GM12878 (cell line): ENCODE results near the gene CADM2. TPM values are rescaled to one million over a fixed set of nuclear protein-coding genes. Genes with fewer than 3 reads are reported as not detected.

Source experiments
- ATAC-seq: fragments of 200-7000 bp; cut with Tn5 transposase; 3 replicates; pipeline ENCODE4 v1.9.1; 2020; ENCODE audit warnings: mild to moderate bottlenecking, moderate library complexity
- BruUV-seq: library from RNA; stranded (reverse); fragments of 400-500 nt; replicated peaks from 2 replicates; lab custom pipeline; 2021; lab: Mats Ljungman, UMichigan
- CTCF ChIA-PET: fragments of 300-600 bp; sonication (Branson Sonifier 250); formaldehyde crosslinking; extraction: SDS; loops from one replicate; lab custom pipeline; 2021; ENCODE audit warnings: inconsistent platforms; lab: Yijun Ruan, JAX
- POLR2A ChIA-PET: fragments of 350-600 bp; formaldehyde crosslinking; extraction: SDS; loops from one replicate; lab custom pipeline; 2021; ENCODE audit warnings: inconsistent platforms; lab: Charles Lee
- RAD21 ChIA-PET: fragments of 300-600 bp; sonication (Branson Sonifier 250); formaldehyde crosslinking; loops from one replicate; lab custom pipeline; 2023; ENCODE audit warnings: antibody characterized with exemption; ENCODE audit not compliant: unreplicated experiment; lab: Charles Lee
- SMC1A ChIA-PET: fragments of 300-600 bp; sonication (Branson Sonifier 250); formaldehyde crosslinking; loops from one replicate; lab custom pipeline; 2023; ENCODE audit not compliant: unreplicated experiment, uncharacterized antibody; lab: Charles Lee
- DNase-seq: peaks from one replicate; pipeline ENCODE4 v3.0.0-alpha.2; 2011; ENCODE audit warnings: low read depth, low spot score
- FAIRE-seq: peaks from 3 replicates; lab custom pipeline; 2011; peaks lifted over from hg19 to GRCh38; lab: Jason Lieb, UNC
- H2AFZ ChIP-seq: 2 replicates; pipeline ENCODE4 v1.6.0; 2011; ENCODE audit warnings: low read depth, low read length, control low read depth; ENCODE audit not compliant: control insufficient read depth
- H3K27ac ChIP-seq: 2 replicates; pipeline ENCODE4 v1.5.1; 2011; ENCODE audit warnings: control low read depth; ENCODE audit not compliant: control insufficient read depth, insufficient read depth
- H3K27me3 ChIP-seq, 2 experiments: replicated peaks in 1 of 2; 2 replicates each; pipeline versions ENCODE4 v1.6.0 to v1.6.1; 2011; ENCODE audit warnings: low read length in 1 of 2; ENCODE audit not compliant: control insufficient read depth in 2 of 2, insufficient read depth in 2 of 2
- H3K36me3 ChIP-seq, 2 experiments: 2 replicates each; pipeline ENCODE4 v1.5.1; 2011; ENCODE audit warnings: low read length in 1 of 2; ENCODE audit not compliant: control insufficient read depth in 2 of 2, insufficient read depth in 2 of 2
- H3K4me1 ChIP-seq: 2 replicates; pipeline ENCODE4 v1.6.1; 2011; ENCODE audit warnings: mild to moderate bottlenecking, low read length, moderate library complexity, mixed read lengths; ENCODE audit not compliant: control insufficient read depth, insufficient read depth
- H3K4me2 ChIP-seq: 2 replicates; pipeline ENCODE4 v1.6.0; 2011; ENCODE audit warnings: control low read depth; ENCODE audit not compliant: control insufficient read depth, insufficient read depth
- H3K4me3 ChIP-seq: fragments of 200-600 bp; sonication (generic); 2 replicates; pipeline ENCODE4 v1.5.1; 2016
- H3K79me2 ChIP-seq: 2 replicates; pipeline ENCODE4 v1.6.0; 2011; ENCODE audit warnings: low read length; ENCODE audit not compliant: control insufficient read depth, insufficient read depth
- H3K9ac ChIP-seq: 2 replicates; pipeline ENCODE4 v1.8.0; 2011; ENCODE audit warnings: low read length, control low read depth, mixed read lengths; ENCODE audit not compliant: control insufficient read depth, insufficient read depth
- H3K9me3 ChIP-seq: replicated peaks from 3 replicates; pipeline ENCODE4 v1.5.1; 2011; ENCODE audit warnings: mild to moderate bottlenecking, low read length; ENCODE audit not compliant: control insufficient read depth, insufficient read depth
- H4K20me1 ChIP-seq: 2 replicates; pipeline ENCODE4 v1.6.0; 2011; ENCODE audit not compliant: control insufficient read depth, insufficient read depth
- CHD1 ChIP-seq: IDR thresholded peaks from 2 replicates; pipeline ENCODE4 v1.6.1; 2012; ENCODE audit warnings: low read depth, low read length, improper control_type of control experiment
- EZH2 ChIP-seq: IDR thresholded peaks from 2 replicates; pipeline ENCODE4 v1.6.1; 2012; ENCODE audit warnings: low read depth, mild to moderate bottlenecking, control low read depth, inconsistent platforms, low read length, borderline replicate concordance; ENCODE audit not compliant: control insufficient read depth
- HDAC6 ChIP-seq: fragments of 200-600 bp; sonication (generic); IDR thresholded peaks from one replicate; pipeline ENCODE4 v1.8.0; 2017; ENCODE audit warnings: antibody characterized with exemption; ENCODE audit not compliant: unreplicated experiment
- JUNB ChIP-seq: IDR thresholded peaks from 2 replicates; pipeline ENCODE4 v1.6.1; 2016; ENCODE audit warnings: antibody characterized with exemption, mild to moderate bottlenecking
- KAT2A ChIP-seq: conservative IDR thresholded peaks from 2 replicates; pipeline ENCODE4 v1.6.1; 2011; ENCODE audit warnings: low read depth, low read length; ENCODE audit not compliant: control insufficient read depth
- RCOR1 ChIP-seq: conservative IDR thresholded peaks from 2 replicates; pipeline ENCODE4 v1.6.1; 2012; ENCODE audit warnings: low read depth, low read length, improper control_type of control experiment
- SIX5 ChIP-seq: IDR thresholded peaks from 2 replicates; pipeline ENCODE4 v1.6.1; 2011; ENCODE audit warnings: mild to moderate bottlenecking, low read depth, low read length, moderate library complexity; ENCODE audit not compliant: severe bottlenecking
- SMC3 ChIP-seq: IDR thresholded peaks from 2 replicates; pipeline ENCODE4 v1.6.1; 2011; ENCODE audit warnings: low read length, improper control_type of control experiment, borderline replicate concordance
- TCF3 ChIP-seq: IDR thresholded peaks from 2 replicates; pipeline ENCODE4 v1.6.1; 2012; ENCODE audit warnings: low read depth, mild to moderate bottlenecking, low read length, borderline replicate concordance; ENCODE audit not compliant: insufficient read depth
- WGBS: methylation state at CpG from one replicate; pipeline ENCODE4 v1.1.6; 2016; ENCODE audit warnings: low lambda C conversion rate; ENCODE audit not compliant: insufficient replicate concordance, insufficient coverage; ENCODE audit errors: missing lambda C conversion rate; 5-methylcytosine and 5-hydroxymethylcytosine counted together
- in situ Hi-C: fragments of 300-500 bp; cut with MboI; formaldehyde crosslinking; loops from 9 replicates; pipeline ENCODE4 v1.14.3; 2018; ENCODE audit warnings: mixed read lengths
- intact Hi-C: fragments of 100-400 bp; cut with micrococcal nuclease; formaldehyde crosslinking; loops from one replicate; pipeline ENCODE4 v1.14.2; 2022; ENCODE audit not compliant: unreplicated experiment
- polyA plus RNA-seq, 11 experiments: library from polyadenylated mRNA; depleted of rRNA in 4 of 11; unstranded in 6 of 11; stranded (reverse) in 5 of 11; fragments of >200 nt; fragmentation: Nextera tagmentation in 4 of 11; fragmentation: Illumina TruSeq in 1 of 11; extraction: Ambion mirVana in 4 of 11; extraction: Trizol in 1 of 11; gene quantifications; 1 replicate in 1 of 11; 2 replicates in 10 of 11; pipeline versions ENCODE4 v1.2.1 to v1.2.3, GENCODE V29; 2011 to 2016; ENCODE audit warnings: inconsistent platforms in 2 of 11, missing spikeins in 2 of 11, low read depth in 1 of 11
- total RNA-seq, 4 experiments: library from RNA; depleted of rRNA in 3 of 4; stranded (reverse); fragments of >200 nt in 3 of 4; fragmentation: Illumina TruSeq in 1 of 4; extraction: Trizol in 1 of 4; gene quantifications; 2 replicates each; pipeline versions ENCODE4 v1.2.1 to v1.2.3, GENCODE V29; 2013 to 2021
- TF ChIP-seq, protein P1 (sequence below): fragments of 450-650 bp; IDR thresholded peaks from 2 replicates; pipeline ENCODE4 v1.6.1; 2018; ENCODE audit warnings: borderline replicate concordance, mild to moderate bottlenecking; ENCODE audit not compliant: partially characterized antibody
- TF ChIP-seq, protein P2 (sequence below), 3 experiments: IDR thresholded peaks in 2 of 3; conservative IDR thresholded peaks in 1 of 3; 2 replicates each; pipeline ENCODE4 v1.5.1; 2011; ENCODE audit warnings: low read depth in 3 of 3, low read length in 3 of 3, mild to moderate bottlenecking in 3 of 3, control low read depth in 2 of 3, moderate library complexity in 2 of 3, inconsistent platforms in 1 of 3, mixed read lengths in 1 of 3; ENCODE audit not compliant: control insufficient read depth in 2 of 3, insufficient read depth in 1 of 3; ENCODE audit errors: extremely low read depth in 1 of 3
- TF ChIP-seq, protein P3 (sequence below): IDR thresholded peaks from 2 replicates; pipeline ENCODE4 v1.6.1; 2012; ENCODE audit warnings: low read length, inconsistent platforms
- TF ChIP-seq, protein P4 (sequence below): fragments of 450-650 bp; formaldehyde crosslinking; IDR thresholded peaks from 2 replicates; pipeline ENCODE4 v1.4.0; 2022; ENCODE audit warnings: mild to moderate bottlenecking, moderate library complexity
- TF ChIP-seq, protein P5 (sequence below): IDR thresholded peaks from 2 replicates; pipeline ENCODE4 v1.6.1; 2011; ENCODE audit warnings: mild to moderate bottlenecking, low read depth, low read length, moderate library complexity; ENCODE audit not compliant: insufficient replicate concordance

CADM2 gene
- total and polyA plus RNA-seq, 10 of the 15 experiments (the other 5 are each of a cell fraction or from before 2014, with no cell fraction given) = 0.13 TPM; not detected in 9

DNA sequence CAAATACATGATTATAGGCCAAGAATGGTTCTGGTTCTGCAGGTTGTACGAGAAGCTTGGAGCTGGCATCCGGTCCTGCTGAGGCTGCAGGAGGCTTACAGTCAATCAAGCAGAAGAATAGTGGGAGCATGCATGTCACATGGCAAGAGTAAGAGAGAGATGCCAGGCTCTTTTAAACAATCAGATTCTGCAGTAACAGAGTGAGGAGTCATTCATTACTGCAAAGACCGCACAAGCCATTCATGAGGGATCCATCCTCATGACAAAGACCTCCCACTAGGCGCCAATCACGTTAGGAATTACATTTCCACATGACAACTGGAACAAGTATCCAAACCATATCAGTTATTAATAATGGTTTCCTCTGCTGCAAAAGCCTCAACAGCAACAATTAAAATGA is 536.8 kb downstream of the CADM2 start:
- Histone ChIP-seq H3K27ac (no peak overlapping the region), H3K9me3 (no peaks in the 10 kb centered on the region), H3K9ac (no peak overlapping the region), H3K27me3 (no peaks in the 10 kb centered on the region), H2AFZ (no peak overlapping the region), H3K79me2 (no peaks in the 10 kb centered on the region), H4K20me1 (no peaks in the 10 kb centered on the region), H3K36me3 (no peaks in the 10 kb centered on the region), H3K4me2 (no peak overlapping the region), H3K4me1 (no peaks in the 10 kb centered on the region), H3K4me3 (no peak overlapping the region)
- ATAC-seq (no peak), FAIRE-seq (no peak), DNase-seq (no peak)
- 48% methylated on average over 5 of the region's 5 CpGs for WGBS
- BruUV-seq = no TSS peak
- in situ Hi-C loops = no loop called here
- RAD21 ChIA-PET = no interaction called here
- CTCF ChIA-PET = no interaction called here
- POLR2A ChIA-PET = no interaction called here
- intact Hi-C loops = no loop called here
- SMC1A ChIA-PET = no interaction called here
- TF ChIP-seq, protein P1, sequence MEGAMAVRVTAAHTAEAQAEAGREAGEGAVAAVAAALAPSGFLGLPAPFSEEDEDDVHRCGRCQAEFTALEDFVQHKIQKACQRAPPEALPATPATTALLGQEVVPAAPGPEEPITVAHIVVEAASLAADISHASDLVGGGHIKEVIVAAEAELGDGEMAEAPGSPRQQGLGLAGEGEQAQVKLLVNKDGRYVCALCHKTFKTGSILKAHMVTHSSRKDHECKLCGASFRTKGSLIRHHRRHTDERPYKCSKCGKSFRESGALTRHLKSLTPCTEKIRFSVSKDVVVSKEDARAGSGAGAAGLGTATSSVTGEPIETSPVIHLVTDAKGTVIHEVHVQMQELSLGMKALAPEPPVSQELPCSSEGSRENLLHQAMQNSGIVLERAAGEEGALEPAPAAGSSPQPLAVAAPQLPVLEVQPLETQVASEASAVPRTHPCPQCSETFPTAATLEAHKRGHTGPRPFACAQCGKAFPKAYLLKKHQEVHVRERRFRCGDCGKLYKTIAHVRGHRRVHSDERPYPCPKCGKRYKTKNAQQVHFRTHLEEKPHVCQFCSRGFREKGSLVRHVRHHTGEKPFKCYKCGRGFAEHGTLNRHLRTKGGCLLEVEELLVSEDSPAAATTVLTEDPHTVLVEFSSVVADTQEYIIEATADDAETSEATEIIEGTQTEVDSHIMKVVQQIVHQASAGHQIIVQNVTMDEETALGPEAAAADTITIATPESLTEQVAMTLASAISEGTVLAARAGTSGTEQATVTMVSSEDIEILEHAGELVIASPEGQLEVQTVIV = no peak
- TF ChIP-seq SIX5 = no peak
- TF ChIP-seq TCF3 = no peak
- TF ChIP-seq KAT2A = no peak
- no peak for TF ChIP-seq RCOR1
- TF ChIP-seq EZH2 = no peak
- TF ChIP-seq, protein P2, sequence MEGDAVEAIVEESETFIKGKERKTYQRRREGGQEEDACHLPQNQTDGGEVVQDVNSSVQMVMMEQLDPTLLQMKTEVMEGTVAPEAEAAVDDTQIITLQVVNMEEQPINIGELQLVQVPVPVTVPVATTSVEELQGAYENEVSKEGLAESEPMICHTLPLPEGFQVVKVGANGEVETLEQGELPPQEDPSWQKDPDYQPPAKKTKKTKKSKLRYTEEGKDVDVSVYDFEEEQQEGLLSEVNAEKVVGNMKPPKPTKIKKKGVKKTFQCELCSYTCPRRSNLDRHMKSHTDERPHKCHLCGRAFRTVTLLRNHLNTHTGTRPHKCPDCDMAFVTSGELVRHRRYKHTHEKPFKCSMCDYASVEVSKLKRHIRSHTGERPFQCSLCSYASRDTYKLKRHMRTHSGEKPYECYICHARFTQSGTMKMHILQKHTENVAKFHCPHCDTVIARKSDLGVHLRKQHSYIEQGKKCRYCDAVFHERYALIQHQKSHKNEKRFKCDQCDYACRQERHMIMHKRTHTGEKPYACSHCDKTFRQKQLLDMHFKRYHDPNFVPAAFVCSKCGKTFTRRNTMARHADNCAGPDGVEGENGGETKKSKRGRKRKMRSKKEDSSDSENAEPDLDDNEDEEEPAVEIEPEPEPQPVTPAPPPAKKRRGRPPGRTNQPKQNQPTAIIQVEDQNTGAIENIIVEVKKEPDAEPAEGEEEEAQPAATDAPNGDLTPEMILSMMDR (IDR thresholded peaks at IDR 0.05 in 2 of 3, conservative IDR thresholded peaks at IDR 0.05 in 1 of 3; ENCODE audit: control insufficient read depth in 2 of 3, extremely low read depth in 1 of 3, insufficient read depth in 1 of 3, low read depth in 3 of 3, low read length in 3 of 3) = no peak
- TF ChIP-seq SMC3 = no peak
- TF ChIP-seq, protein P3, sequence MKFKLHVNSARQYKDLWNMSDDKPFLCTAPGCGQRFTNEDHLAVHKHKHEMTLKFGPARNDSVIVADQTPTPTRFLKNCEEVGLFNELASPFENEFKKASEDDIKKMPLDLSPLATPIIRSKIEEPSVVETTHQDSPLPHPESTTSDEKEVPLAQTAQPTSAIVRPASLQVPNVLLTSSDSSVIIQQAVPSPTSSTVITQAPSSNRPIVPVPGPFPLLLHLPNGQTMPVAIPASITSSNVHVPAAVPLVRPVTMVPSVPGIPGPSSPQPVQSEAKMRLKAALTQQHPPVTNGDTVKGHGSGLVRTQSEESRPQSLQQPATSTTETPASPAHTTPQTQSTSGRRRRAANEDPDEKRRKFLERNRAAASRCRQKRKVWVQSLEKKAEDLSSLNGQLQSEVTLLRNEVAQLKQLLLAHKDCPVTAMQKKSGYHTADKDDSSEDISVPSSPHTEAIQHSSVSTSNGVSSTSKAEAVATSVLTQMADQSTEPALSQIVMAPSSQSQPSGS = no peak
- no peak for TF ChIP-seq JUNB
- TF ChIP-seq, protein P4, sequence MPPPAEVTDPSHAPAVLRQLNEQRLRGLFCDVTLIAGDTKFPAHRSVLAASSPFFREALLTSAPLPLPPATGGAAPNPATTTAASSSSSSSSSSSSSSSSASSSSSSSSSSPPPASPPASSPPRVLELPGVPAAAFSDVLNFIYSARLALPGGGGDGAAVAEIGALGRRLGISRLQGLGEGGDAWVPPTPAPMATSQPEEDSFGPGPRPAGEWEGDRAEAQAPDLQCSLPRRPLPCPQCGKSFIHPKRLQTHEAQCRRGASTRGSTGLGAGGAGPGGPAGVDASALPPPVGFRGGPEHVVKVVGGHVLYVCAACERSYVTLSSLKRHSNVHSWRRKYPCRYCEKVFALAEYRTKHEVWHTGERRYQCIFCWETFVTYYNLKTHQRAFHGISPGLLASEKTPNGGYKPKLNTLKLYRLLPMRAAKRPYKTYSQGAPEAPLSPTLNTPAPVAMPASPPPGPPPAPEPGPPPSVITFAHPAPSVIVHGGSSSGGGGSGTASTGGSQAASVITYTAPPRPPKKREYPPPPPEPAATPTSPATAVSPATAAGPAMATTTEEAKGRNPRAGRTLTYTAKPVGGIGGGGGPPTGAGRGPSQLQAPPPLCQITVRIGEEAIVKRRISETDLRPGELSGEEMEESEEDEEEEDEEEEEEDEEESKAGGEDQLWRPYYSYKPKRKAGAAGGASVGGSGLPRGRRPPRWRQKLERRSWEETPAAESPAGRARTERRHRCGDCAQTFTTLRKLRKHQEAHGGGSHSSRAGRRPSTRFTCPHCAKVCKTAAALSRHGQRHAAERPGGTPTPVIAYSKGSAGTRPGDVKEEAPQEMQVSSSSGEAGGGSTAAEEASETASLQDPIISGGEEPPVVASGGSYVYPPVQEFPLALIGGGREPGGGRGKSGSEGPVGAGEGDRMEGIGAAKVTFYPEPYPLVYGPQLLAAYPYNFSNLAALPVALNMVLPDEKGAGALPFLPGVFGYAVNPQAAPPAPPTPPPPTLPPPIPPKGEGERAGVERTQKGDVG (CRISPR knock-in tag) = no peak
- TF ChIP-seq, protein P5, sequence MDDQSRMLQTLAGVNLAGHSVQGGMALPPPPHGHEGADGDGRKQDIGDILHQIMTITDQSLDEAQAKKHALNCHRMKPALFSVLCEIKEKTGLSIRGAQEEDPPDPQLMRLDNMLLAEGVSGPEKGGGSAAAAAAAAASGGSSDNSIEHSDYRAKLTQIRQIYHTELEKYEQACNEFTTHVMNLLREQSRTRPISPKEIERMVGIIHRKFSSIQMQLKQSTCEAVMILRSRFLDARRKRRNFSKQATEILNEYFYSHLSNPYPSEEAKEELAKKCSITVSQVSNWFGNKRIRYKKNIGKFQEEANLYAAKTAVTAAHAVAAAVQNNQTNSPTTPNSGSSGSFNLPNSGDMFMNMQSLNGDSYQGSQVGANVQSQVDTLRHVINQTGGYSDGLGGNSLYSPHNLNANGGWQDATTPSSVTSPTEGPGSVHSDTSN = no peak
- no peak for TF ChIP-seq CHD1
- TF ChIP-seq HDAC6 = no peak
